ENCODE results near the gene STXBP6. TPM values are rescaled to one million over a fixed set of nuclear protein-coding genes. Genes with fewer than 3 reads are reported as not detected.
"Not testable (repeated sequence)": the region's sequence is repeated elsewhere in the genome, so short reads cannot be mapped to it uniquely, and the experiment has no call there.

Gene STXBP6
- total RNA-seq, 1 donor from 2014 or later, result 27.1 TPM

- no peaks in the 10 kb centered on the region for H4K20me1 ChIP-seq (ENCODE audit: insufficient read depth, low read length)
- H3K27me3 ChIP-seq (ENCODE audit: insufficient read depth, low read length), result no peaks in the 10 kb centered on the region
- no peaks in the 10 kb centered on the region for H3K9me3 Mint-ChIP-seq (ENCODE audit: unreplicated experiment)
- no peaks in the 10 kb centered on the region for H3K36me3 ChIP-seq (ENCODE audit: insufficient read depth, low read length)
- no peaks in the 10 kb centered on the region for H3K9me3 ChIP-seq (ENCODE audit: insufficient read depth, low read depth, low read length)
- FAIRE-seq, result no peak
- H3K4me2 ChIP-seq (ENCODE audit: low read length), result no peak overlapping the region
- H3K4me1 ChIP-seq (ENCODE audit: insufficient read depth, low read length), result no peaks in the 10 kb centered on the region
- H3K4me1 Mint-ChIP-seq (ENCODE audit: low read depth, unreplicated experiment), result peaks cover 12% of the 10 kb centered on the region
- H3K27ac Mint-ChIP-seq (ENCODE audit: unreplicated experiment), result no peak overlapping the region
- no peak overlapping the region for H3K4me3 ChIP-seq (ENCODE audit: insufficient read depth, low read depth, low read length)
- no peaks in the 10 kb centered on the region for H3K27me3 Mint-ChIP-seq (ENCODE audit: low read depth, unreplicated experiment)
- no peak overlapping the region for H3K27ac ChIP-seq (ENCODE audit: low read depth, low read length)
- H3K79me2 ChIP-seq (ENCODE audit: insufficient read depth, low read length), result no peaks in the 10 kb centered on the region
- no peak overlapping the region for H3K9ac ChIP-seq (ENCODE audit: low read length)
- peak; percentile 13 for DNase-seq (ENCODE audit: low read depth)
- TF ChIP-seq EZH2 (IDR thresholded peaks at IDR 0.05; ENCODE audit: insufficient read depth, low read length) (no peak), CTCF (IDR thresholded peaks at IDR 0.05; ENCODE audit: insufficient read depth, low read depth, low read length) (peak; percentile 90)
- H2AFZ ChIP-seq (ENCODE audit: low read depth, low read length), result no peak overlapping the region
- no peak overlapping the region for H3K4me3 Mint-ChIP-seq (ENCODE audit: unreplicated experiment)
- H3K36me3 Mint-ChIP-seq (ENCODE audit: low read depth, unreplicated experiment), result no peaks in the 10 kb centered on the region
Observed at GRCh38 chr14:24806061-24806678, 243.8 kb downstream of the STXBP6 start.

GRCh38 chr14:24804552-24805212 is 245.3 kb downstream of the STXBP6 start:
- Histone ChIP-seq H3K4me1 (ENCODE audit: insufficient read depth, low read length) (no peaks in the 10 kb centered on the region), H4K20me1 (ENCODE audit: insufficient read depth, low read length) (no peaks in the 10 kb centered on the region), H3K9ac (ENCODE audit: low read length) (no peak overlapping the region), H3K36me3 (ENCODE audit: insufficient read depth, low read length) (no peaks in the 10 kb centered on the region), H3K27me3 (ENCODE audit: insufficient read depth, low read length) (peaks cover 3% of the 10 kb centered on the region), H3K27ac (ENCODE audit: low read depth, low read length) (no peak overlapping the region), H3K4me3 (ENCODE audit: insufficient read depth, low read depth, low read length) (no peak overlapping the region), H3K79me2 (ENCODE audit: insufficient read depth, low read length) (no peaks in the 10 kb centered on the region), H3K4me2 (ENCODE audit: low read length) (no peak overlapping the region), H2AFZ (ENCODE audit: low read depth, low read length) (no peak overlapping the region), H3K9me3 (ENCODE audit: insufficient read depth, low read depth, low read length) (no peaks in the 10 kb centered on the region)
- FAIRE-seq (no peak), DNase-seq (ENCODE audit: low read depth) (no peak)
- H3K27me3 Mint-ChIP-seq (ENCODE audit: low read depth, unreplicated experiment), result no peaks in the 10 kb centered on the region
- H3K4me3 Mint-ChIP-seq (ENCODE audit: unreplicated experiment), result no peak overlapping the region
- H3K36me3 Mint-ChIP-seq (ENCODE audit: low read depth, unreplicated experiment), result no peaks in the 10 kb centered on the region
- TF ChIP-seq EZH2 (IDR thresholded peaks at IDR 0.05; ENCODE audit: insufficient read depth, low read length), result no peak
- TF ChIP-seq CTCF (IDR thresholded peaks at IDR 0.05; ENCODE audit: insufficient read depth, low read depth, low read length), result no peak
- no peak overlapping the region for H3K27ac Mint-ChIP-seq (ENCODE audit: unreplicated experiment)
- H3K9me3 Mint-ChIP-seq (ENCODE audit: unreplicated experiment), result no peaks in the 10 kb centered on the region
- H3K4me1 Mint-ChIP-seq (ENCODE audit: low read depth, unreplicated experiment), result peaks cover 6% of the 10 kb centered on the region

- H3K9me3 Mint-ChIP-seq (ENCODE audit: unreplicated experiment), result no peaks in the 10 kb centered on the region
- H3K36me3 ChIP-seq (ENCODE audit: insufficient read depth, low read length), result no peaks in the 10 kb centered on the region
- H3K27ac Mint-ChIP-seq (ENCODE audit: unreplicated experiment), result no peak overlapping the region
- H3K4me3 Mint-ChIP-seq (ENCODE audit: unreplicated experiment), result no peak overlapping the region
- no peak overlapping the region for H3K4me3 ChIP-seq (ENCODE audit: insufficient read depth, low read depth, low read length)
- FAIRE-seq (no peak), DNase-seq (ENCODE audit: low read depth) (no peak)
- H3K9me3 ChIP-seq (ENCODE audit: insufficient read depth, low read depth, low read length), result no peaks in the 10 kb centered on the region
- TF ChIP-seq EZH2 (IDR thresholded peaks at IDR 0.05; ENCODE audit: insufficient read depth, low read length) (no peak), CTCF (IDR thresholded peaks at IDR 0.05; ENCODE audit: insufficient read depth, low read depth, low read length) (no peak)
- H3K4me1 Mint-ChIP-seq (ENCODE audit: low read depth, unreplicated experiment), result peaks cover 6% of the 10 kb centered on the region
- no peak overlapping the region for H2AFZ ChIP-seq (ENCODE audit: low read depth, low read length)
- no peak overlapping the region for H3K9ac ChIP-seq (ENCODE audit: low read length)
- H3K79me2 ChIP-seq (ENCODE audit: insufficient read depth, low read length), result no peaks in the 10 kb centered on the region
- no peaks in the 10 kb centered on the region for H3K27me3 Mint-ChIP-seq (ENCODE audit: low read depth, unreplicated experiment)
- H3K27ac ChIP-seq (ENCODE audit: low read depth, low read length), result no peak overlapping the region
- no peaks in the 10 kb centered on the region for H3K4me1 ChIP-seq (ENCODE audit: insufficient read depth, low read length)
- H3K27me3 ChIP-seq (ENCODE audit: insufficient read depth, low read length), result peaks cover 3% of the 10 kb centered on the region
- no peak overlapping the region for H3K4me2 ChIP-seq (ENCODE audit: low read length)
- no peaks in the 10 kb centered on the region for H4K20me1 ChIP-seq (ENCODE audit: insufficient read depth, low read length)
- no peaks in the 10 kb centered on the region for H3K36me3 Mint-ChIP-seq (ENCODE audit: low read depth, unreplicated experiment)
Observed at GRCh38 chr14:24803933-24804494, 245.9 kb downstream of the STXBP6 start.

- not testable (repeated sequence) for H3K79me2 ChIP-seq (ENCODE audit: insufficient read depth, low read length); H2AFZ ChIP-seq (ENCODE audit: low read depth, low read length); H3K4me1 Mint-ChIP-seq (ENCODE audit: low read depth, unreplicated experiment); H3K4me1 ChIP-seq (ENCODE audit: insufficient read depth, low read length); H3K9me3 Mint-ChIP-seq (ENCODE audit: unreplicated experiment); H3K4me3 Mint-ChIP-seq (ENCODE audit: unreplicated experiment); H3K9ac ChIP-seq (ENCODE audit: low read length); H3K27me3 Mint-ChIP-seq (ENCODE audit: low read depth, unreplicated experiment); H3K4me2 ChIP-seq (ENCODE audit: low read length); H3K36me3 Mint-ChIP-seq (ENCODE audit: low read depth, unreplicated experiment); H3K36me3 ChIP-seq (ENCODE audit: insufficient read depth, low read length); H3K9me3 ChIP-seq (ENCODE audit: insufficient read depth, low read depth, low read length); FAIRE-seq; H4K20me1 ChIP-seq (ENCODE audit: insufficient read depth, low read length); DNase-seq (ENCODE audit: low read depth); H3K27ac ChIP-seq (ENCODE audit: low read depth, low read length); H3K27me3 ChIP-seq (ENCODE audit: insufficient read depth, low read length); H3K4me3 ChIP-seq (ENCODE audit: insufficient read depth, low read depth, low read length); H3K27ac Mint-ChIP-seq (ENCODE audit: unreplicated experiment)
Observed at GRCh38 chr14:24803426-24803825, 246.5 kb downstream of the STXBP6 start.

Data from astrocyte (in vitro differentiated cells and primary cell).